SHP77 treated with DMSO at 0.1 percent for 48 hours (cell line): ENCODE measurements around the gene TMED7.
"Not testable (repeated sequence)": the region's sequence is repeated elsewhere in the genome, so short reads cannot be mapped to it uniquely, and the experiment has no call there.

Experiments used
- DNase-seq: peaks from one replicate; lab custom pipeline; 2025; lab: John Stamatoyannopoulos, UW

The TMED7 gene

DNA sequence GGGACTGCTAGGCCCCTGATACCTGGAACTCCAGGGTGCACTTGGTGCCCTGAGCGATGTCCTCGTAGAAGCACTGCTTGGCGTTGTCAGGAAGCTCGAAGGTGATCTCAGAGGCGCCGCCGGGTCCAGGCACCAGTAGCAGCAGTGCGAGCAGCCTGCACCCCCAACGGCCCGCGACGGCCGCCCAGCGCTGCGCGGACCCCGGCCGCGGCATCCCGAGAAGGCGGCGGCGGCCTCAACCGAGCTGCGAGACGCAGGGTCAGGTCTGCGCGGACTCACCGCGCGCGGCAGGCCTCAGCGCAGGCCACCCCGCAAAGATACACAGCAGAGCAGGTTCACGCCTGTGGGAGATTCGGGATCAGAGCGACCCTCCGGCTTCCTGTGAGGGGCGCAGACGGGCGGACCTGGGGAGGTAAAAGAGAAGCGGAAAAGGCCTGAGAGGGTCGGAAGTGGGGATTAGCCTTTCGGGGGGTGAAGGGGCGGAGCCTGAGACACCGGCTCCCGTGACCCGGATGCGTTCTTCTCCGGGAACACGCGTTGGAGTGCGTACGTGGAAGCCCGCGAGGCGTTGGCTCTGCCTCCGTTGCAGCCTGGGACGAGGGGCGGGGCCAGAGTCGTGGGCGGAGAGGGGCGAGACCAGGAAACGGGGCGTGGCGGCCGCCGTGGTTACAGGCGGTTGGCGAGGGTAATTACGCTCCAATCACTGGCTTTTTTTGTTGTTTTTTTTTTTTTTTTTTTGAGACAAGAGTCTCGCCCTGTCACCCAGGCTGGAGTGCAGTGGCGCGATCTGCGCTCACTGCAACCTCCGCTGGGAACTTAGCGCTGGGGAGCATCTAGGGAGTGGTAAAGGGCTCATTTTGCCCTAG is at the start of gene TMED7:
TMED7 (minus strand) TSS at position 458 of the 866 bp plus-strand sequence; CDS start at position 214, 244 bp downstream.
- peak; percentile 93 for DNase-seq

DNA sequence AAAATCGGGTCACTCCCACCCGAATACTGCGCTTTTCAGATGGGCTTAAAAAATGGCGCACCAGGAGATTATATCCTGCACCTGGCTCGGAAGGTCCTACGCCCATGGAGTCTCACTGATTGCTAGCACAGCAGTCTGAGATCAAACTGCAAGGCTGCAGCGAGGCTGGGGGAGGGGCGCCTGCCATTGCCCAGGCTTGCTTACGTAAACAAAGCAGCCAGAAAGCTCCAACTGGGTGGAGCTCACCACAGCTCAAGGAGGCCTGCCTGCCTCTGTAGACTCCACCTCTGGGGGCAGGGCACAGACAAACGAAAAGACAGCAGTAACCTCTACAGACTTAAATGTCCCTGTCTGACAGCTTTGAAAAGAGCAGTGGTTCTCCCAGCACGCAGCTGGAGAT is 48.9 kb upstream of the TMED7 start:
- DNase-seq = not testable (repeated sequence)

DNA sequence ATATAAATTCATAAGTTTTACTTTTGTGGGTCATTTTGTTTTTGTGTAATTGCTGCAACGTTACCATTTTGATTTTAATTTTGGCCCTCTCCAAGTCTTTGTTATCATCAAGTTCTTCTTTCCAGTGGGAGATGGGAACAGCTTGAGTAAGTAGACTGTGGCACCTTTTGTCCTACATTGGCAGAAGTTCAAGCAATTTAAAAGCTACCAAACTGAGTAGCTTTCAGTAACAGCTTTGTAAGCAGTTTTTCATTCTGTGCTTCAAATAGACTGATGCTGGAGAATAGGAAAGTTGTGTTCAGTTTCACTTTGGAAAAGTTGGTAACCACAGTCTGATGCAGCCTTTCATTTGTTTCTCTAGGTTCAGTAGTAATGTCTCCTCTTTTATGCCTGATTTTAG is 47.8 kb upstream of the TMED7 start:
- DNase-seq = no peak

DNA sequence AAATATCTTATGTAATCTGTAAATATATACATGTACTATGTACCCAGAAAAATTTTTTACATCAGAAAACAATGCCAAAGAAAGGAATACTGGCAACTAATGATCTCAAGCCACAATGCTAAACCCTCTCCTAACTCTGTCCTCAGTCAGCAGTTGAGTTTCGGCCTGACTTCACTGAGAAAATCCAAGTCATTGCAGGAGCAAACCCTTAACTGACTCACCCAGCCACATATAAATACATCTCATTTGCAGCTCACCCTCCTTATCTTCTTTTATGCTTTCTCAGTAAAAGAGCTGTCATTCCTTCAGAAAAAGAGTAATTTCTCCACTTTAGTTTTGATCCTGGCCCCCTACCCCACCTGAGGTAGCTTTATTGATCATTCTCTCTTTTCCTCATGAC is 46.1 kb upstream of the TMED7 start:
- no peak for DNase-seq

DNA sequence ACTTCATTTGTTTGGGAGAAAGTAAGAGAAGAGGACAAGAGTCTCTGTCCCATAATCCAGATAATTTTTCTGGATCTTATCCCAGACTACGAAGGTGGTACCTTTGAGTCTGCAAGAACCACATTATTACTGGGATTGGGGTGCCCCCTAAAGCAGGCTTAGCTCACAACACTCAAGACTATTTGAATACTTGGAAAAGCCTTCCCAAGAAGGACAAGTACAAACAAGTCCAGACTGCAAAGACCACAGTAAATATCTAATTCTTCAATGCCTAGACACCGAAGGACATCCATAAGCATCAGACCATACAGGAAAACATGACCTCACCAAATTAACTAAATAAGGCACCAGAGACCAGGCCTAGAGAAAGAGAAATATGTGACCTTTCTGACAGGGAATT is 40.2 kb upstream of the TMED7 start:
- no peak for DNase-seq

DNA sequence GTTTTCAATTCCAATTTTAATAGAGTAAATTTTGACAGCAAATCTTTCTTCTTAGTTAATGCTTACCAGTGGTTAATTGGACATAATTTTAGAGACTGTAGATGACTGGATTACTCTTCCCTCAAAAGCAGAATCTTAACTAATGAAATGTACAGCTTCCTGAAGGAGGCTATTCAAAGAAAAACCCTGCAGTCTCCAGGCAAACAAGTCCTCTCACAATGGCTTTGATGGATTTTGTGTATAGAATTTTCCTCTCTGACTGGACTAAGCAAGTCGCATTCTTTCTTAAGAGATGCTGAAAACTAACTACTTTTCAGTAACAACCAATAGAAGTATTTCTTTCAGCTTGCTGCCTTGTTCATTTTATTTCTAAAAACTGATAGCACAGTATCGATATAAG is 35.7 kb upstream of the TMED7 start:
- no peak for DNase-seq

DNA sequence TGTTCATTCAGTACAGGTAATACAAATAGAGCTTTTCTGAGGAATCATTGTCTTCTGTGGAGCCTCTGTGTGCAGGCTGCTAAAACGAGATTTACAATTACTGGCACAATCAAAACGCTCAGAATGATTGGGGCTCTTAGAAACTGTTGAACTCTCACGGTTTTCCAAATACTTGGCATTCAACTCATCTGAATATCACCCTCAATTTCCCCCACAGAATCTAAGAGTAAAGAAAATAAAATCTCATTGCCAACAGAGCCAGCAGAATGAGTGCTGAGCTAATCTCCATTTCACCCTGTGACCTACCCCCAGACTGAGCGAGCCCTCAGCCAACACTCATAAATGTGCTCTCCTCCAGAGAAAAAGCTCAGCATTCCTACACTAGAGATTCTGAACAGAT is 35.3 kb upstream of the TMED7 start:
- no peak for DNase-seq

DNA sequence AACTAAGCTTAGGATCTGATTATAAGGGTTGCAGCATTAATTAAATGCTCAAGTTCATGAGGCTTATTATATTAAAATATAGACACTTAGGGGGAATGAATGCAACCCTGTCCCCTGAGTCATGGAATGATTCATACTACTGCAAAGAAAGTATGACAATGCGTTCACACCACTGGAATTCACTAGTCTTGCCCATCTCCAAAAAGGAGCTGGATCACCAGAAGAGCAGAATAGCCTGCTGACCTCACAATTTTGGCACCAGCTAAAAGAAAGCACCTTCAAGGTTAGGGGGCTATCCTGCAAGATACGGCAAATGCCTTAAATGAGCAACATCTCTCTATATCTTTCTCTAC is 32.0 kb upstream of the TMED7 start:
- DNase-seq = no peak

DNA sequence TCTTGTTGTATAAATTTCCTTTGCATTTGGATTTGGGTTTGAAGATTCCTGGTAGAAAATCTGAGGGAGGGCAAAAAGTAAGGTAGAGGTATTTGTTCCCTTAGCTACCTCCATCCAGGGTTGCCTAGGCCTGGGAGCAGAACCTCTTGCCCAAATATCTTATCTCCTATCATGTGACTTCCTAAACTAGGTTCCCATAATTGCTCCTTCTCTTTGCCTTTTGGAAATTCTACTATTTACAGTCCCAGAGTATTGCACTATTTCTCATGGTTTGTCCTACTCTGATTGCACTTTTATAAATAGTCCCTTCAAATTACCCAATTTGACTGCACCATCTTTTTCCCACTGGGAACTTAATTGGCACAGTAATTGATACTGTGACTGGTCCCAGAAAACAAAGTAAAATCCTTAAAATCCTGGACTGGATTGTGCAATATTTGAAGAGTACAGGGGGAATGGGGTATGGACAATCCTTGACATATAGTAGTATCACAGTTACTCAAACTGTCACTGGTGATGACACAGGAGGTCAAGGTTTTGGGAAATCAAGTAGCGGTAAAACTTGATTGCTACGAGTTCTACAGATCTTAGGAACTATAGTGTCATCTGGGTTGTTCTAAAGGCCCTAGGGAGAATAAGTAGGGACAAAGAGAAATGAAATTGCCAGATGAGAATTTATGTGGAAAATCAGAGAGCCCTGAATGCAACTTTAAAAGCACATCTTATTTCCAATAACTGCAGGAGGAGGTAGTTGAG is 31.5 kb upstream of the TMED7 start:
- no peak for DNase-seq

DNA sequence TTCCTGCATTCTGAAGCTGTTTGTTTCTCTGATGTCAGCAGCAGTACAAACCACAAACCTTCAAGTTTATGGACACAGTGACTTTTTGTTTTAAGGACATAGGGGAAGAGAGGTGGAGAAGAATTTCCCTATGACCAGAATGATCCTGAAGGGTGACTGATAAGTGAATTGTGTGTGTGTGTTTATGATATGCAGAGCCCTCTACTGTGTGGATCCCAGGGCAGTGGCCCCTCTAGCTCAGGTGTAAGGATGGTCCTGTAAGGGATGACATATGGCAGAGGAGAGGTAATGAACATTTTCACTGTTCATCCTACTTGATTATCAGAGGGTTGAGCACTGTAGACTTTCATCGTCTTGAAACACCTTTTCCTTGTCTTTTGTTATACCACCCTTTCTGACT is 30.6 kb upstream of the TMED7 start:
- no peak for DNase-seq

DNA sequence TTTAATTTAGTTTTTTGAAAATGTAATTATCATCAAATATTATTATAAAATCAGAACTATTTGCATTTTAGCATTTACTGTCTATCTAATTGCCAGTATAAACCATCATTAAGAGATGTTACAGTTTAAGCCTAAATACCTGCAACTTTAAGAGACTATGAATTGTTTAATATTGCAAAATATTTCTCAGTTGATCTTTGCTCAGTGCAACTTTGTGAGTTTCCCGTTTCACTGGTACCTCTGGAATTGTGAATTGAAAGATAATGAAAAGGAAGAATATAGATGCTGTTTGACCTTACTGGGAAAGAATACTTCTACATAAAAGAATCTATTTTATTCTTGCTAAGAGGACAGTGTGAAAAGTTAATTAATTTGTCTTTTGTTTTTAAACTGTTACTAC is 30.2 kb upstream of the TMED7 start:
- no peak for DNase-seq

DNA sequence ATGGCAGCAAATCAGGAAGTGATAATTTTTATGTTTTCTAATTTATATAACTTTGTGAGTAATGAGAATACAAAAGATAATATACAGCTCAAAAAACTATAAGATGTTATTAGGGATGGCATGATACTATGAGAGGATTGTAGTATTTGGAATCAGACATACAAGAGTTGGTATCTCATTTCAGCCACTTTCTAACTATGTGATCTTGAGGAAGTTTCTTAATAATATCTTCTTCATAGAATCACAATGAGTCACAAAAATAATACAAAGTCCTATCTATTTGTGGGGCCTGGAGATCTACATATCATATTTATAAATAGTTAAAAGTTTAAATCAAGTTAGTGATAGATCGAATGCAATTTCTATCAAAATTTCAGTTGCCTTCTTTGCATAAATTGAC is 23.7 kb upstream of the TMED7 start:
- no peak for DNase-seq

DNA sequence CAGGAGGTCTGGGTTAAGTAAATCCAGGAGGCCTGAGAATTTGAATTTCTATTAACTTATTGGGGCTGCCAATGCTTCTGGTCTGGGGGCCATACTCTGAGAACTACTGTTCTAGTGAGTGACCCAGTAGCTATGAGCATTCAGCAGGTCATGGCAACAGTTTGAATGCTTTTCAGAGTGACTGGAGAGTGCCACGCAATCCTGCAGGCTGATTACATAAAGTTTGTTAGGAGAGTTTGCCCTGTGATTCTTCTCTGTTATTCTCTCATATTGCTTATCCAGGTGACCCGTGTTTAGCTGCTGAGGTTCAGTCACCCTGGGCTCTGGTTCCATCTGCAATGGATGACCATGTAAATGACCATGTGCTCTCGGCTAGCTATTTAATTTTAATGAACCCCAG is 22.2 kb upstream of the TMED7 start:
- DNase-seq = no peak

DNA sequence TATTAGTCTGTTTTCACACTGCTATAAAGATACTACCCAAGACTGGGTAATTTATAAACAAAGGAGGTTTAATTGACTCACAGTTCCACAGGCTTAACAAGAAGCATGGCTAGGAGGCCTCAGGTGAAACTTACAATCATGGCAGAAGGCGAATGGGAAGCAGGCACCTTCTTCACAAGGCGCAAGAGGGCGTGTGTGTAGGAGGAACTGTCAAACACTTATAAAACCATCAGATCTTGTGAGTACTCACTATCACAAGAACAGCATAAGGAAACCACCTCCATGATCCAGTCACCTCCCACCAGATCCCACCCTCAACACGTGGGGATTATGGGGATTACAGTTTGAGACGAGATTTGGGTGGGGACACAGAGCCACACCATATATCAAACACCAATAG is 19.6 kb upstream of the TMED7 start:
- not testable (repeated sequence) for DNase-seq

DNA sequence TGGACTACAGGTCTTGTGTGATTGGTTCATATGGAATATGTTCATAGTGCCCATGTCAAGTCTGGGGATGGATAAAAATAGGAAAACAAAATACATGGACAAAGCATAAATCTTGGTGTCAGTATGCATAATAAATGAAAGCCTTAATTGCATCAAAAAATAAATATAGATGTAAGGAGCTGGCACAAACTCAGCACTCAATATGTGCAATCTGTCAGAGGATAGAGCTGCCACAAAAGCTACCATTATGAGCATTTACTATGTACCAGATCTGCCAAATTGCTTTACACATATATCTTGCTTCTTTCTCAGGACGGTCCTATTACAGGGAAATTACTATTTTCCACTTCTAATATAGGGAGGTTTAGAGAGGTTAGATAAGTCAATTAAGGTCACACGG is 18.2 kb upstream of the TMED7 start:
- DNase-seq = no peak

DNA sequence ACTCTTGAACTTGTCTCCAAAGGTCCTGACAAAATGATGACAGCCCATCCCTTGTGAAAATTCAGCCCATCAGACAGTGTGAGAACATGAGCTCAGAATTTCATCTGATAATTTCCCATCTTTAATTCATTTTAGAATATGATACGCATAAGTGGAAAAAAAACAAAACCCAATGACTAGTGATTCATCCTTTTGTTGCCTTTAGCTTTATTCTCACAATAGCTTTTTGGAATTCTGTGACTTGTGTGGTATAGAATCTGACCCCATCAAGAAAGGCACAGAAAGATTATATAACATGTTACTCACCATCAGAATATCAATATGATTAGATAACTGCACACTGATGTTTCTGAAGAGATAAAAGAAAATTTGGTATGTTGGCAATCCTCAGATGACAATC is 16.1 kb upstream of the TMED7 start:
- no peak for DNase-seq

DNA sequence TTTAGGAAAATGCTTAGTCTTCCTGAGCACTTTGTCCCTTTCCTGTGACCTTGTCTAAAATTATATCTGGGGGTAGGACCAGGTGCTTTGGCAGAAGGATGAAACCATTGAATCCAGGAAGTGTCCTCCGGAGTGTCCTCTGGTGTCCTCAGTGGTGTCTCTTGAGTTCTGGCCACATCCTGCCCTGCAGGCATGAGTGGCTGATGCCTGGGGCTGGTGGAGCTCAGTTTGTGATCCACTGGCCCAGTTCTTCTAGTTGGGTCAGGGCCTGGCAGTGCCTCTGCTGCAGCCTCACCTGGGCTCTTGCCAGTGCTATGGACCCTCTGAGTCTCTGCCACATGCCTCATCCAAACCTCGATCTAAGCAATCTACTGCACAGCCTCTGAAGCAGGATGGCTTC is 14.4 kb upstream of the TMED7 start:
- no peak for DNase-seq

DNA sequence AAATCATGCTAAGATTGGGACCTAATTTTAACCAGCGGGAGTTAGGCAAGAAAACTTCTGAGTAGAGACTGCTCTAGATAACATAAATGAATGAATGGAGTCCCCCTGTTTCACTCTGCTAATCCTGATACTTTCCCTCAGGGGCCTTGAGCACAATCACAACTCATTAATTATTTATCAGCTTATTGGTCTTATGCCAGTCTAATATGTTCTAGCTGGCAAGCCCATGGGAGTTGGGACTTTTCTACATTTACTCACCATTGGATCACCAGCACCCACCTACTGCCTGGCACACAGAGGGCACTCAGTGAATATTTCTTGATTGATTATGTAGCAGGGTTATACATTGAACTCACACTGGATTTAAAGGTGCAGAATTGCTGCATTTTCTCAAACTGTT is 13.5 kb upstream of the TMED7 start:
- DNase-seq = no peak

DNA sequence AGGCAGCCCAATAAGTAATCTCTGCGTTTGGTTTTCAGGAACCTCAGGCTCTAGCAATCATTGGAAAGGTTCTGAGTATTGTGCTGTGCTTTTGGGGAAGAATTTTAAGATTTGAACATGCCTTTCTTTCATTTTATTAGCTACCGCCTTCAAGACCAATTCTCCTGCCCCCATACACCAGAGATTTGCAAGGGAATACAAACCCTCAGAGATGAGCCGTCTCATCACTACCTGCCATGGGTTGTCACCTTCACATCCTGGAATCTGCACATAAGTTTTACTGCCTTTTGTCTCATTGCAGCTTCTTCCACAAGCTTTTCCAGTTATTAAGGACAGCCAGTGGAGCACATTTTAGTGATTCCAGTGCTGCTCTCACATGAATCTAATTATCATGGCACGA is 11.7 kb upstream of the TMED7 start:
- no peak for DNase-seq

DNA sequence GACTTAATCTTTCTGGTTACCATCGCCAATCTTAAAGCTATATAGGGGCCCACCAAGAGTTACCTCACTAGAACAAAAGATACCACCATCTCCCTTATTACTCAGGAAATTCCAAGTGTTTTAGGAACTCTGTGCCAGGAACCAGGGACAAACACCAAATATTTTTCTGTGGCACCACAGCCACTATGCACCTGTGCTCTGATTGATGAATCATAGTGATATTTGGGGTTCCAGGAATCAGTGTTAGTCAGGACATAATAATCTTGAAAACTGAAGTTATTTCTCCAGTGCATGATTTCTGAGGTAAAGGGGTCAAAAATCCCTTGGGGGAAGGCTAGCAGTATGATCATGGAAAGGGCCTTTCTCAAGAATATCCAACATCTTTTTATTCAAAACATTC is 10.2 kb upstream of the TMED7 start:
- no peak for DNase-seq

DNA sequence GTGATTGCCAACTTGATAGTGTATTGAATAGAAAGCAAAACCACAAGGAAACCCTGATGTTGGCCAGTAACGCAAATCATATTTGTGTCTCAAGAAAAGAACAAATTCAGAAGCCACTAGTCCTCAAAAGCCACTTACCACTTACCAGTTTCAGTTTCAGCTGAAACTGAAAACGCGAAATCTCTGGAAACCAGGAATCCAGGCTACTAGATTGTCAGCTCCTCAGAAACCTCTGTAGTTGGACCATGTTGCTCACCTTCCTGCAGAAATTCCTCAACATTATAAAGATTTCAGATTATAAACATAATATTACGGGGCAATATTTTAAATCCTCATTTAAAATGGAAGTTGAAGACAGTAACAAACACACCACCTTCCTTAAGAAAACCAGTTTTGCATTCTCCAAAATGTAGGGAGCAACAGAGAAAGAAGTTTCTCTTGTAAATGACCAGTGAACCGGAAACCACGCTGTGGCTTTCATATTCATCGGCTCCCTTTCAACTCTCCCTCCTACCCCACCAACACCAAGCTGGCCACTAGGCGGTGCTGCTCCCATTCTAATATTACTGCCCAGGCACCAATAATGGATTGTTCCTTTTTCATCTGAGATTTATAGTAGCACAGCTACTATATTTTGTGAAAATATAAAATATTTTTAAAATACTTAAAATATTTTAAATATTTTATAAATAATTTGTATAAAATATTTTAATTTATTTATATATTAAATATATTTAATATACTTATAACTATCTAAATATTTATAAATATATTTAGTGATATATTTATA is 8.7 kb upstream of the TMED7 start:
- peak; percentile 58 for DNase-seq

DNA sequence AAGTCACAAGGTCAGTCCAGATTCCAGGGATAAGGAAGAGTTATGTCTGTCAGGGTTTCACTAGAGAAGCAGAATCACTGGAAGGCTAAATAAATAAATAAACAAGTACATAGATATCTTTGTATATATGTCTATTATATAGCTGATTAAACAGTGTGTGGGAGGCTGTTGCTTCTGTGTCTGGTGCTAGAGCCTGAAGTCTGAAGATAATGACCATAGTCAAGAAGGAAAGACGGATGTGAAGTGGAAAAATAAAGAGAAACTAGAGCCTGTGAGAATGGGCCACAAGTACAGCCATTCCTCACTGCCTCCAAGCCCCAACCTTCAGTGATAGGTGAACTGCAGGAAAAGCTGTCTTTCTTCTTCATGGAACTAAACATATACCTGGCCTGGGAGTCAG is 4.1 kb upstream of the TMED7 start:
- DNase-seq = no peak
